Activated naive CD8-positive, alpha-beta T cell (primary cell): ENCODE results near the gene IPO8.
A peak's percentile ranks its signal among the peaks of the same experiment; 100 is the strongest.

Experiments
- H3K27ac Mint-ChIP-seq: one replicate; pipeline ENCODE4 v1.8.0; 2021; ENCODE audit warnings: mixed read lengths
- H3K27me3 Mint-ChIP-seq: one replicate; pipeline ENCODE4 v1.8.0; 2021; ENCODE audit warnings: mixed read lengths
- H3K36me3 Mint-ChIP-seq: one replicate; pipeline ENCODE4 v1.8.0; 2021; ENCODE audit warnings: mixed read lengths
- H3K4me1 Mint-ChIP-seq: one replicate; pipeline ENCODE4 v1.8.0; 2021; ENCODE audit warnings: low read depth, mixed read lengths
- H3K4me3 Mint-ChIP-seq: one replicate; pipeline ENCODE4 v1.8.0; 2021; ENCODE audit warnings: mild to moderate bottlenecking, mixed read lengths
- H3K9me3 Mint-ChIP-seq: one replicate; pipeline ENCODE4 v1.8.0; 2021; ENCODE audit warnings: low read depth, mixed read lengths

IPO8 gene

GRCh38 chr12:30695199-30696102 is at the start of gene IPO8:
Gene IPO8 (minus strand): TSS chr12:30695869. CDS start chr12:30695647, 222 bp downstream.
- Mint-ChIP-seq H3K4me1 (peaks cover 45% of the 10 kb centered on the region), H3K36me3 (peaks cover 2% of the 10 kb centered on the region), H3K27ac (peak within 1 kb of the TSS; percentile 97), H3K9me3 (no peaks in the 10 kb centered on the region), H3K27me3 (peaks cover 3% of the 10 kb centered on the region), H3K4me3 (peak within 1 kb of the TSS; percentile 96)

- no peaks in the 10 kb centered on the region for H3K9me3 Mint-ChIP-seq
- H3K27ac Mint-ChIP-seq, result no peak overlapping the region
- peaks cover 12% of the 10 kb centered on the region for H3K4me1 Mint-ChIP-seq
- no peaks in the 10 kb centered on the region for H3K27me3 Mint-ChIP-seq
- H3K36me3 Mint-ChIP-seq, result peaks cover 21% of the 10 kb centered on the region
- H3K4me3 Mint-ChIP-seq, result no peak overlapping the region
Measured at GRCh38 chr12:30744321-30744720, 48.7 kb upstream of the IPO8 start.

- Mint-ChIP-seq H3K9me3 (no peaks in the 10 kb centered on the region), H3K27ac (no peak overlapping the region), H3K4me1 (peaks cover 3% of the 10 kb centered on the region), H3K27me3 (no peaks in the 10 kb centered on the region), H3K36me3 (peaks cover 18% of the 10 kb centered on the region), H3K4me3 (no peak overlapping the region)
Measured at GRCh38 chr12:30740274-30740673, 44.6 kb upstream of the IPO8 start.

GRCh38 chr12:30739020-30739419 is 43.4 kb upstream of the IPO8 start:
- Mint-ChIP-seq H3K27ac (no peak overlapping the region), H3K4me3 (no peak overlapping the region), H3K36me3 (peaks cover 25% of the 10 kb centered on the region), H3K4me1 (peaks cover 3% of the 10 kb centered on the region), H3K9me3 (no peaks in the 10 kb centered on the region), H3K27me3 (no peaks in the 10 kb centered on the region)

GRCh38 chr12:30732954-30733637 is 37.4 kb upstream of the IPO8 start:
- Mint-ChIP-seq H3K36me3 (peaks cover 30% of the 10 kb centered on the region), H3K4me3 (no peak overlapping the region), H3K27me3 (no peaks in the 10 kb centered on the region), H3K27ac (no peak overlapping the region), H3K4me1 (no peaks in the 10 kb centered on the region), H3K9me3 (no peaks in the 10 kb centered on the region)

GRCh38 chr12:30730011-30730410 is 34.3 kb upstream of the IPO8 start:
- Mint-ChIP-seq H3K27me3 (no peaks in the 10 kb centered on the region), H3K36me3 (peaks cover 30% of the 10 kb centered on the region), H3K27ac (no peak overlapping the region)

GRCh38 chr12:30729547-30729946 is 33.9 kb upstream of the IPO8 start:
- no peaks in the 10 kb centered on the region for H3K9me3 Mint-ChIP-seq
- H3K27ac Mint-ChIP-seq, result no peak overlapping the region
- H3K4me3 Mint-ChIP-seq, result no peak overlapping the region
- no peaks in the 10 kb centered on the region for H3K27me3 Mint-ChIP-seq
- peaks cover 2% of the 10 kb centered on the region for H3K4me1 Mint-ChIP-seq
- peaks cover 27% of the 10 kb centered on the region for H3K36me3 Mint-ChIP-seq

More at GRCh38 chr12:30730011-30730410, 34.3 kb upstream of the IPO8 start:
- Mint-ChIP-seq H3K9me3 (no peaks in the 10 kb centered on the region), H3K4me3 (no peak overlapping the region), H3K4me1 (peaks cover 2% of the 10 kb centered on the region)

- no peaks in the 10 kb centered on the region for H3K9me3 Mint-ChIP-seq
- H3K27ac Mint-ChIP-seq, result no peak overlapping the region
- H3K27me3 Mint-ChIP-seq, result no peaks in the 10 kb centered on the region
Measured at GRCh38 chr12:30726647-30727046, 31.0 kb upstream of the IPO8 start.

GRCh38 chr12:30725739-30726138 is 30.1 kb upstream of the IPO8 start:
- Mint-ChIP-seq H3K9me3 (no peaks in the 10 kb centered on the region), H3K4me1 (peaks cover 2% of the 10 kb centered on the region), H3K4me3 (no peak overlapping the region), H3K27ac (no peak overlapping the region), H3K36me3 (peaks cover 32% of the 10 kb centered on the region), H3K27me3 (no peaks in the 10 kb centered on the region)

More at GRCh38 chr12:30726647-30727046, 31.0 kb upstream of the IPO8 start:
- Mint-ChIP-seq H3K36me3 (peaks cover 29% of the 10 kb centered on the region), H3K4me3 (no peak overlapping the region), H3K4me1 (peaks cover 2% of the 10 kb centered on the region)

GRCh38 chr12:30719060-30719459 is 23.4 kb upstream of the IPO8 start:
- H3K4me1 Mint-ChIP-seq, result no peaks in the 10 kb centered on the region
- H3K27ac Mint-ChIP-seq, result no peak overlapping the region
- no peaks in the 10 kb centered on the region for H3K9me3 Mint-ChIP-seq
- H3K4me3 Mint-ChIP-seq, result no peak overlapping the region
- no peaks in the 10 kb centered on the region for H3K27me3 Mint-ChIP-seq
- H3K36me3 Mint-ChIP-seq, result peaks cover 26% of the 10 kb centered on the region

- no peaks in the 10 kb centered on the region for H3K9me3 Mint-ChIP-seq
- peaks cover 7% of the 10 kb centered on the region for H3K36me3 Mint-ChIP-seq
- no peak overlapping the region for H3K4me3 Mint-ChIP-seq
- no peaks in the 10 kb centered on the region for H3K4me1 Mint-ChIP-seq
- H3K27ac Mint-ChIP-seq, result no peak overlapping the region
- no peaks in the 10 kb centered on the region for H3K27me3 Mint-ChIP-seq
Measured at GRCh38 chr12:30707613-30708342, 12.1 kb upstream of the IPO8 start.

GRCh38 chr12:30706476-30706875 is 10.8 kb upstream of the IPO8 start:
- peaks cover 6% of the 10 kb centered on the region for H3K36me3 Mint-ChIP-seq
- H3K9me3 Mint-ChIP-seq, result no peaks in the 10 kb centered on the region
- H3K27ac Mint-ChIP-seq, result no peak overlapping the region
- no peaks in the 10 kb centered on the region for H3K4me1 Mint-ChIP-seq
- H3K27me3 Mint-ChIP-seq, result no peaks in the 10 kb centered on the region
- H3K4me3 Mint-ChIP-seq, result no peak overlapping the region

GRCh38 chr12:30701056-30701455 is 5.4 kb upstream of the IPO8 start:
- Mint-ChIP-seq H3K27ac (no peak overlapping the region), H3K27me3 (peaks cover 3% of the 10 kb centered on the region), H3K4me3 (no peak overlapping the region), H3K36me3 (peaks cover 2% of the 10 kb centered on the region), H3K9me3 (no peaks in the 10 kb centered on the region), H3K4me1 (peaks cover 5% of the 10 kb centered on the region)

GRCh38 chr12:30700216-30700900 is 4.7 kb upstream of the IPO8 start:
- peaks cover 2% of the 10 kb centered on the region for H3K36me3 Mint-ChIP-seq
- H3K4me3 Mint-ChIP-seq, result no peak overlapping the region
- no peak overlapping the region for H3K27ac Mint-ChIP-seq
- peaks cover 9% of the 10 kb centered on the region for H3K4me1 Mint-ChIP-seq
- no peaks in the 10 kb centered on the region for H3K9me3 Mint-ChIP-seq
- H3K27me3 Mint-ChIP-seq, result peaks cover 3% of the 10 kb centered on the region
